GM12892 (cell line): ENCODE results near the gene CERT1.

Experiments
- POLR2A ChIP-seq: IDR thresholded peaks from 2 replicates; pipeline ENCODE4 v1.6.1; 2011; ENCODE audit warnings: low read depth, low read length, control low read depth
- POLR2AphosphoS5 ChIP-seq: IDR thresholded peaks from 2 replicates; pipeline ENCODE4 v1.6.1; 2011; ENCODE audit warnings: low read depth, low read length, control low read depth
- TAF1 ChIP-seq: IDR thresholded peaks from 2 replicates; pipeline ENCODE4 v1.6.1; 2011; ENCODE audit warnings: low read depth, mild to moderate bottlenecking, control low read depth, low read length, borderline replicate concordance

- TF ChIP-seq TAF1 (no peak), POLR2A (no peak), POLR2AphosphoS5 (no peak)
These were observed 175.9 kb downstream of the CERT1 start for GRCh38 chr5:75335486-75335885.
